Neural crest cell (in vitro differentiated cells): ENCODE data around the gene LDHAL6B. TPM values are rescaled to one million over a fixed set of nuclear protein-coding genes. Genes with fewer than 3 reads are reported as not detected.

Experiments
- DNase-seq: peaks from one replicate; pipeline ENCODE4 v3.0.0; 2021; ENCODE audit warnings: low read depth, mixed read lengths, low spot score
- H3K27ac Mint-ChIP-seq: one replicate; pipeline ENCODE4 v1.8.0; 2021; ENCODE audit warnings: mild to moderate bottlenecking, mixed read lengths; ENCODE audit not compliant: unreplicated experiment
- H3K27me3 Mint-ChIP-seq: 2 replicates; pipeline ENCODE4 v1.8.0; 2021; ENCODE audit warnings: low read depth, mild to moderate bottlenecking, mixed read lengths
- H3K36me3 Mint-ChIP-seq: 2 replicates; pipeline ENCODE4 v1.8.0; 2021; ENCODE audit warnings: low read depth, mild to moderate bottlenecking, mixed read lengths
- H3K4me1 Mint-ChIP-seq: 2 replicates; pipeline ENCODE4 v1.8.0; 2021; ENCODE audit warnings: mixed read lengths
- H3K4me3 Mint-ChIP-seq: one replicate; pipeline ENCODE4 v1.8.0; 2021; ENCODE audit warnings: mild to moderate bottlenecking, mixed read lengths
- H3K9me3 Mint-ChIP-seq: 2 replicates; pipeline ENCODE4 v1.8.0; 2021; ENCODE audit warnings: mixed read lengths
- CTCF ChIP-seq: fragments of 200-600 bp; sonication (generic); conservative IDR thresholded peaks from 2 replicates; pipeline ENCODE4 v1.5.0; 2021; ENCODE audit warnings: antibody characterized with exemption, mild to moderate bottlenecking
- total RNA-seq: library from RNA; stranded (reverse); gene quantifications from 2 replicates; pipeline ENCODE4 v1.2.1, GENCODE V29; 2021

Gene LDHAL6B
- total RNA-seq, 1 donor from 2014 or later: not detected

GRCh38 chr15:59199626-59200465 lies 6.8 kb upstream of the LDHAL6B start:
- H3K36me3 Mint-ChIP-seq: no peaks in the 10 kb centered on the region
- peaks cover 11% of the 10 kb centered on the region for H3K4me1 Mint-ChIP-seq
- H3K9me3 Mint-ChIP-seq: no peaks in the 10 kb centered on the region
- H3K4me3 Mint-ChIP-seq: no peak overlapping the region
- H3K27ac Mint-ChIP-seq: no peak overlapping the region
- TF ChIP-seq CTCF: no peak
- no peaks in the 10 kb centered on the region for H3K27me3 Mint-ChIP-seq
- no peak for DNase-seq

- Mint-ChIP-seq H3K4me1 (peaks cover 11% of the 10 kb centered on the region), H3K9me3 (no peaks in the 10 kb centered on the region), H3K27ac (no peak overlapping the region), H3K27me3 (no peaks in the 10 kb centered on the region), H3K36me3 (peaks cover 2% of the 10 kb centered on the region), H3K4me3 (no peak overlapping the region)
- no peak for DNase-seq
- no peak for TF ChIP-seq CTCF
Measured at GRCh38 chr15:59200560-59200959, 6.1 kb upstream of the LDHAL6B start.

- H3K9me3 Mint-ChIP-seq: no peaks in the 10 kb centered on the region
- H3K4me1 Mint-ChIP-seq: peaks cover 8% of the 10 kb centered on the region
- DNase-seq: no peak
- H3K4me3 Mint-ChIP-seq: no peak overlapping the region
- no peaks in the 10 kb centered on the region for H3K27me3 Mint-ChIP-seq
- H3K36me3 Mint-ChIP-seq: peaks cover 12% of the 10 kb centered on the region
- TF ChIP-seq CTCF: no peak
- H3K27ac Mint-ChIP-seq: no peak overlapping the region
Measured at GRCh38 chr15:59203008-59203407, 3.6 kb upstream of the LDHAL6B start.

- peaks cover 8% of the 10 kb centered on the region for H3K4me1 Mint-ChIP-seq
- no peak overlapping the region for H3K27ac Mint-ChIP-seq
- peaks cover 14% of the 10 kb centered on the region for H3K36me3 Mint-ChIP-seq
- TF ChIP-seq CTCF: no peak
- H3K9me3 Mint-ChIP-seq: no peaks in the 10 kb centered on the region
- no peak overlapping the region for H3K4me3 Mint-ChIP-seq
- no peak for DNase-seq
- H3K27me3 Mint-ChIP-seq: no peaks in the 10 kb centered on the region
Measured at GRCh38 chr15:59203657-59204056, 3.0 kb upstream of the LDHAL6B start.

GRCh38 chr15:59205839-59206622 lies 612 bp upstream of the LDHAL6B start:
- Mint-ChIP-seq H3K9me3 (no peaks in the 10 kb centered on the region), H3K27me3 (no peaks in the 10 kb centered on the region), H3K4me1 (peaks cover 8% of the 10 kb centered on the region), H3K4me3 (no peak overlapping the region), H3K36me3 (peaks cover 24% of the 10 kb centered on the region), H3K27ac (no peak overlapping the region)
- no peak for TF ChIP-seq CTCF
- no peak for DNase-seq
